ENCODE measurements around the gene RAF1. TPM values are rescaled to one million over a fixed set of nuclear protein-coding genes. Genes with fewer than 3 reads are reported as not detected.

Gene RAF1
- total RNA-seq (2022; extraction: Qiagen RNA extraction; ENCODE audit: low read depth): 57.2 to 64.5 TPM (median 58.8 TPM) in 5 replicates

DNA sequence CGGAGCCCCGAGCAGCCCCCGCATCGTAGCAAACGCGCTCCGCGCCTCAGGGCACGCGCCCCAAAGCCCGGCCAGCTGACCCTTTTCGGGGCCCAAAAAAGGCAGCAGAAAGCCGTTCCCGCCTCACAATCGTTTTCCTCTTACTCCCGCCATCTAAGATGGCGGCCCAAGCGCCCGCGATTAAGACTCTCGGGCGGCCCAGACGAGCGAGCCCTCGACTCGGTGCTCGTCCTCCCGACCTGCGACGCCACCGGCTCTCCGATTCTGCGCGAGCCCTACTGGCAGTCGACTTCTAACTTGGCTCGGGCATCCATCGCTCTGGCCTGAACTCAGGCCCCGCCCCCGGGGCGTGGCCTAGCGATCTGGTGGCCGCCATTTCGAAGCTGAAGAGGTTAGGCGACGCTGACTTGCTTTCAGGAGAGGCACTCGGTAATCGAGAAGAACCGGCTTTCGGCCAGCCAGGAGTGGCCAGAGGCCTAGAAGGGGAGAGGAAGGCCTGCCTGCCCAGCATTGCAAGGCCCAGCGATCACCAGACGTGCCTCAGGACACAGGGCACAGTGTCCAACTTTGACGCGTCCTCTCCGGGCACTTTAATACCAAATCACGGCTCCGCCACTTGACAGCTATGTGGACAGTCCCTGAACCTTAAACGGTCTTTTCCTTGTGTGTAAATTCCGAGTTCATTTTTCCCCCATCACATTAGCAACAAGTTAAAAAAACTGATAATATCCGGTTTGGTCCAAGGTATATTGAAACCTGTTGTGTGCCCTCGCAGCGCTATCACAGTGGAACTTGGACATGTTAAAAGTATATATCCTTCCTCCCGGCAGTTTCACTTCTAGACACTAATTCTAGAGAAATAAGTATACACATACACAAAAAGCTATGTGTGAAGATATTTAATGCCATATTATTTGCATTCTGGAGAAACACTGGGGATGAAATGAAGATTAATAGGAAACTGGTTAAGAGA lies at the start of gene RAF1:
TSS of gene RAF1 (minus strand) at position 182 of the 973 bp plus-strand sequence. CDS start 45,396 bp downstream, outside the sequence.

GRCh38 chr3:12556690-12557472 lies 107.0 kb downstream of the RAF1 start, which contains the start of gene MKRN2:
Gene MKRN2, plus strand, starts transcription at chr3:12557087. Its CDS starts 64 bp downstream, at chr3:12557151.

DNA sequence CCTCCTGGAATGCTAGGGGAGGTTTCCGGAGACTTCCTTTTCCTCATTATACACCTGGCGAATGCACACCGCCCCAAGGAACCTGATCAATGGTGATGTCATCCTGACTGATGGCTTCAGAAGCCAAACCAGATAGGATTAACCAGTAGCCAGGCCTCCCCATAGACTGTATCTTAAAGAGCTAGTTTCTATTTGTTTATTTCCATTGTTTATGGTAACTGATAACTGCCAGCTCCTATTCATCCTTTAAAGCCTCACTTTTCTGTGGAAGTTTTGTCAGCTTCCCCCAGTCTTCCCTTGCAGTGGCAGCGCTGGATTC lies 118.5 kb downstream of the RAF1 start, which contains the start of gene MKRN2OS:
TSS of gene MKRN2OS (minus strand) at position 27 of the 319 bp plus-strand sequence. CDS start 35 bp downstream, outside the sequence.

Other genes starting within 250 kb of the RAF1 start
- gene TSEN2, start 179.6 kb downstream of the RAF1 start, total RNA-seq (2022; extraction: Qiagen RNA extraction; ENCODE audit: low read depth): 15.0 to 19.1 TPM (median 17.4 TPM) in 5 replicates
- gene MKRN2OS, start 118.6 kb downstream of the RAF1 start, total RNA-seq (2022; extraction: Qiagen RNA extraction; ENCODE audit: low read depth): not detected in 5 replicates
- gene MKRN2, start 107.0 kb downstream of the RAF1 start, total RNA-seq (2022; extraction: Qiagen RNA extraction; ENCODE audit: low read depth): 19.9 to 25.7 TPM (median 24.8 TPM) in 5 replicates
- gene TMEM40, start 95.1 kb upstream of the RAF1 start, total RNA-seq (2022; extraction: Qiagen RNA extraction; ENCODE audit: low read depth): 0.13 to 0.38 TPM (median 0.26 TPM) in 5 replicates
- 0.31 to 0.50 TPM (median 0.37 TPM) in 5 replicates for gene CAND2, start 132.6 kb upstream of the RAF1 start, total RNA-seq (2022; extraction: Qiagen RNA extraction; ENCODE audit: low read depth)
- 2,254 to 2,536 TPM (median 2,438 TPM) in 5 replicates for gene RPL32, start 177.4 kb upstream of the RAF1 start, total RNA-seq (2022; extraction: Qiagen RNA extraction; ENCODE audit: low read depth)